ENCODE data around the gene KIF24. TPM values are rescaled to one million over a fixed set of nuclear protein-coding genes. Genes with fewer than 3 reads are reported as not detected.
"Not testable (repeated sequence)": the region's sequence is repeated elsewhere in the genome, so short reads cannot be mapped to it uniquely, and the experiment has no call there.

The KIF24 gene
- total RNA-seq, 2 donors from 2014 or later, result 1.3 to 2.2 TPM

GRCh38 chr9:34368796-34369195 is 39.7 kb upstream of the KIF24 start:
- intact Hi-C loops (cut with DNase I, micrococcal nuclease); DNase-seq; ATAC-seq: not testable (repeated sequence)

DNA sequence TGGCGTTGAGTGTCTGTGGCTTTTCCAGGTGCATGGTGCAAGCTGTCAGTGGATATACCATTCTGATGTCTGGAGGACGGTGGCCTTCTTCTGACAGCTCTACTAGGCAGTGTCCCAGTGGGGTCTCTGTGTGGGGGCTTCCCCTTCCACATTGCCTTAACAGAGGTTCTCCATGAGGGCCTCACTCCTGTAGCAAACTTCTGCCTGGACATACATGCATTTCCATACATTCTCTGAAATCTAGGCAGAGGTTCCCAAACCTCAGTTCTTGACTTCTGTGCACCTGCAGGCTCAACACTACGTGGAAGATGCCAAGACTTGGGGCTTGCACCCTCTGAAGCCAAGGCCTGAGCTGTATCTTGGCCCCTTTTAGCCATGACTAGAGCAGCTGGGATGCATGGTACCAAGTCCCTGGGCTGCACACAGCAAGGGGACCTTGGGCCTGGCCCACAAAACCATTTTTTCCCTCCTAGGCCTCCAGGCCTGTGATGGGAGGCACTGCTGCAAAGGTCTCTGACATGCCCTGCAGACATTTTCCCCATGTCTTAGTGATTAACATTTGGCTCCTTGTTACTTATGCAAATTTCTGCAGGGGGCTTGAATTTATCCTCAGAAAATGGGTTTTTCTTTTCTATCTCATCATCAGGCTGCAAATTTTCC is 38.8 kb upstream of the KIF24 start:
- DNase-seq; ATAC-seq; intact Hi-C loops (cut with DNase I, micrococcal nuclease): not testable (repeated sequence)

GRCh38 chr9:34366365-34366764 is 37.3 kb upstream of the KIF24 start:
- no peak for DNase-seq
- intact Hi-C loops (cut with DNase I, micrococcal nuclease), result no loop called here
- no peak for ATAC-seq

DNA sequence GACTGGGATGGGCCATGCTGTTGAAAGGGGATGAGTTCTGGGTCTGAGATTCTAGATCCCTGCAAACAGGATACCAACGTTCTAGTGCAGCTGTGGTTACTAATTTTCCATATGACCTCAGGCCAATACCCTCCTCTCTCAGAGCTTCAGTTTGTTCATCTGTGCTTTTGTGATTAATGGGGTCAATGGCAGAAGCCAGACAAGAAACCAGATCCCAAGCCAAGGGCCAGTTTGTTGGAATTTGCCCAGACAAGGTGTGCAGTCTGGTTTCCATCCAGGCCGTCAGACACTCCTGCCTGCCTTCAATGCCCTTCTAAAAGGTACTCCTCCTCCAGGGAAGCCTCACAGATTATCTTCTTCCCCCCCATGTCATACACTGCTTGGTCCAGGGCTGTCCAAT is 36.2 kb upstream of the KIF24 start:
- DNase-seq, result no peak
- intact Hi-C loops (cut with DNase I, micrococcal nuclease), result no loop called here
- no peak for ATAC-seq

DNA sequence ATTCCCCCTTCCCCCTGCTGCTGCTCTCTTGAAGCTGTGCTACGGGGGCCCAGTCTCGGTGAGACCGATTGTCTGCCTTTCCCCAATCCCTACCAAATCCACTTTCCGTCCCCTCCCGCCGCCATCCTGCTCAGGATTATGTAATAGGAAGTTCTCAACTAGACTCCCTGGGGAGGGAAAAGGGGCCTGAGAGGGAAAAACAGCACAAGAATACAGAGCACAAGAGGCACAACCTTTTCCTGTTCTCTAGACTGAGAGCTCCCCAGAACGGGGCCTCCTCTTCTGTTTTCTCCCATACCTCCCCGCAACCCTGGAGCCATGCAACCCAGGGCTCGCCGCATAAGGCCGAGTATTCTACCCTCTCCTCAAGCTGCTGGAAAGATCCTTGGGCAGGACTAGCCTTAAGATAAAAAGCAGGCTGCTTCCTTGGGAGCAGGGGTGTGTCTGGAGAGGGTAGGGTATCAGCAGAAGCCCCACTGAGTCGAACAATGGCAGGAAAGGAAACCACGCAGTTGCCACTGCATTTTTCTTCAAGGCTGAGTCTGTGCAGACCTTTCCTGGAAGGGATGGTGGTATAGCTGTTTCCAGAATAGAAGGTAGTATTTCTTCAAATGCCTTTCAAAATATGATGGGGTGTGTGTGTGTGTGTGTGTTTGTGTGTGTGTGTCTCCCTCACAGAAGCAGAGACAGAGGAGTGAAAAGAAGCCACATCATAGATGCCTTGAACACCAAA is 34.7 kb upstream of the KIF24 start:
- ATAC-seq (no peak), DNase-seq (no peak)
- intact Hi-C loops (cut with DNase I, micrococcal nuclease), result no loop called here

DNA sequence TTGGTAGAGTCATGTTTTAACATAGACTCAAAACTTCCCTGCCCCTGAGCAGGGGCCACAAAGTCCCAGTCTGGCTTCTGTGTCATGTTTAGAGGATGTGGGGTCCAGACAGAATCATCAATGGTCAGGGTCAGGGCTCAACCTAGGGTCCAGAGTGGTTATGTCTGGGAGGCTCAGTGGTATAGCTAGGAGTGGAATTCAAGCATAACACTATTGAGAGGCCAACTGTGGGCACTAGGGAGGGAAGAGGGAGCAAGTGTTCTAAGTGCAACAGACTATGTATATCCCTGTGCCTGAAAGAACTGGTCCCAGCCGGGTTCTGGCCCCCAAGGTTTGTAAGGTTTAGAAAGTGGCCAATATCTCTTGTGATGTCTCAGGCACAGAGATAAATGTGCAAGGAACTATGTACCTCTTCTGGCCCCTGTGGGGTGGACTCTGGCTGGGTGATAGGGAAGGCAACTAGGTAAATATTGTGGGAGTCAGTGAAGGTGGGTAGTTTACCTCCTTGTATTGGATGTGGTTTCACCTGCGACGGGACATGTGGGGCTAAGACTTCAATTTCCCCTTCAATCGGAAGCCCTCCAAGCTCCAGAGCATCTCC is 33.6 kb upstream of the KIF24 start:
- no peak for ATAC-seq
- no peak for DNase-seq
- intact Hi-C loops (cut with DNase I, micrococcal nuclease), result no loop called here

- ATAC-seq; intact Hi-C loops (cut with DNase I, micrococcal nuclease); DNase-seq: not testable (repeated sequence)
These were observed 23.9 kb upstream of the KIF24 start for GRCh38 chr9:34352957-34353356.

- intact Hi-C loops (cut with DNase I, micrococcal nuclease); DNase-seq: not testable (repeated sequence)
- ATAC-seq, result peak; percentile 86
These were observed 23.1 kb upstream of the KIF24 start for GRCh38 chr9:34352122-34352652.

- intact Hi-C loops (cut with DNase I, micrococcal nuclease), result no loop called here
- DNase-seq (no peak), ATAC-seq (no peak)
These were observed 20.3 kb upstream of the KIF24 start for GRCh38 chr9:34349324-34349723.

- no peak for DNase-seq
- ATAC-seq, result no peak
- intact Hi-C loops (cut with DNase I, micrococcal nuclease), result no loop called here
These were observed 18.7 kb upstream of the KIF24 start for GRCh38 chr9:34347800-34348158.

- DNase-seq, result no peak
These were observed 18.1 kb upstream of the KIF24 start for GRCh38 chr9:34346873-34347799.

DNA sequence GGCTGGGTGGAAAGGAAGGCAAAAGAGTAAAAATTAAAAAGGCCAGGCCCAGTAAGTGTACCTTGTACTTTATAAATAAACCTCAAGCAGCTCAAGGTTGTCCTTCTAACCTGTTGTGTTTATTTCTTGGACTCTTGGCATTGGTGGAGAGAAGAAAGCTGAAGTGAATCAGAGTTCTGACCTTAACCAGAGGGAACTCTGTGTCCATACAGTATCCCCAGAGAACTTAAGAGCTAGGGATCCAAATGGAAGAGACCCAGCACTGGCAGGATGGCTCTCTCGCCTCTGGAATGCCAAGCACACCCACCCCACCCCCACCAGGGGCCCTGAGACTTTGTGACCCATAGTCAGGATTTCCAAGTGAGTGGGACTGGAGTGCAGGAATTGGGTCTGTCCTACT is 14.5 kb upstream of the KIF24 start:
- intact Hi-C loops (cut with DNase I, micrococcal nuclease), result no loop called here
- ATAC-seq, result peak; percentile 39
- no peak for DNase-seq

More at GRCh38 chr9:34346873-34347799, 18.1 kb upstream of the KIF24 start:
- intact Hi-C loops (cut with DNase I, micrococcal nuclease), result no loop called here
- ATAC-seq, result no peak

GRCh38 chr9:34343090-34343489 is 14.0 kb upstream of the KIF24 start:
- peak; percentile 19 for ATAC-seq
- intact Hi-C loops (cut with DNase I, micrococcal nuclease), result no loop called here
- peak; percentile 20 to 66 for DNase-seq

DNA sequence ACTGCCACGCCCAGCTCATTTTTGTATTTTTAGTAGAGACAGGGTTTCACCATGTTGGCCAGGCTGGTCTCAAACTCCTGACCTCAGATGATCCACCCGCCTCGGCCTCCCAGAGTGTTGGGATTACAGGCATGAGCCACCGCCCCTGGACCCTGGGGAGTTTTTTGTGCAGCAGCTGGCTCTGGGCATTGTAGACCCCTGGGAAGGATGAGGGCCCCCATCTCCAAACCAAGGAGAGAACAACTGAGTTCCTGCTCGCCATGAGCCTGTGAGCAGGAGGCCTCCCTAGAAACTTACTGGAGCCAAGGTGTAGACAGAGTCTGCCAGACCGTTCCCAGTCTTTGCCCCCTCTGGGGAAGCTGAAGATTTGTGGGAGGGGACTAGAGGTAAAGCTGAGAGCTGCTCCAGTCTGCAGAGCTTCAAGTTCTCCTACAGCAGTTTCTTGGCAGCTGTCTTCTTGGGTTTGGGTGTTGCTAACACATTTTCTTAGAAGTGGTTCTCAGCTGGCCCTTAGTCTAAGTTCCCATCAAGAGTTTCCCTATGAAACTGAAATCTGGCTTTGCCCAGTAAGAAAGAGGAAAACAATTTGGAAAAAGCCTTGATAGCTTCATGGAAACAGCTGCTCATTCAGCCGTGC is 12.7 kb upstream of the KIF24 start:
- no peak for ATAC-seq
- intact Hi-C loops (cut with DNase I, micrococcal nuclease), result no loop called here
- DNase-seq, result no peak

GRCh38 chr9:34338665-34339385 is 9.8 kb upstream of the KIF24 start:
- DNase-seq (no peak), ATAC-seq (no peak)
- intact Hi-C loops (cut with DNase I, micrococcal nuclease), result no loop called here

DNA sequence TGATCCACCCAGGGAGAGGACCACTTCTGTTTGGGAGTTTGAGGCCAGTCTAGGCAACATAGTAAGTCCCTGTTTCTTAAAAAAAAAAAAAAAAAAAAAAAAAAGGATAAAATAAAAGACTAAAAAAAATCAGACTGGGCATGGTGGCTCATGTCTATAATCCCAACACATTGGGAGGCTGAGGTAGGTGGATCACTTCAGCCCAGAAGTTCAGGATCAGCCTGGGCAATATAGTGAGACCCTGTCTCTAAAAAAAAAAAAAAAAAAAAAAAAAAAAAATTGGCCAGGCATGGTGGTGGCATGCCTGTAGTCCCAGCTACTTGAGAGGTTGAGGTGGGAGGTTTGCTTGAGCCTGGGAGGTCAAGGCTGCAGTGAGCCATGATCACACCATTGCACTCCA is 9.0 kb upstream of the KIF24 start:
- intact Hi-C loops (cut with DNase I, micrococcal nuclease); DNase-seq; ATAC-seq: not testable (repeated sequence)

DNA sequence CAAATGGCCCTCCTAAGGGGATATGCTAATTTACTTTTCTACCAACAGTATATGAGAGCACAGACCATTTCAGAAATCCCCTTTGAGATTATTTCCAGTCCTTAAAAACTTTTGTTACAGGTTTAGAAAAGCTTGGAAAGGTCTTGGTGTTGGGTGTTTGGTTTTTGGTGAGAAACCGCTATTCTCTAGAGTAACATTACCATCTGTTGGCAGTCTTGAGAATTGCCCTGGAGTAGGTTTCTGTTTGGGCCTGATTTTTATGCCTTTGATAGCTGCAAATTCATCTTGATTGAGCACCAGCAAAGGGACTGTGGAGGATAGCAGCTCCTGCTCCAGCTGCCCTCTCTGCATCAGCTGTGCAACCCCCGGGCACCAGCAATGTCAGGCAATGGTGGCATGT is 8.3 kb upstream of the KIF24 start:
- DNase-seq, result no peak

GRCh38 chr9:34335376-34335775 is 6.3 kb upstream of the KIF24 start:
- intact Hi-C loops (cut with DNase I, micrococcal nuclease), result no loop called here
- ATAC-seq, result no peak

More for the DNA sequence above, 8.3 kb upstream of the KIF24 start:
- no peak for ATAC-seq
- intact Hi-C loops (cut with DNase I, micrococcal nuclease), result no loop called here

More at GRCh38 chr9:34335376-34335775, 6.3 kb upstream of the KIF24 start:
- no peak for DNase-seq
